Stomach (tissue), 9 donors: ENCODE results near the gene MAP3K5. TPM values are rescaled to one million over a fixed set of nuclear protein-coding genes. Genes with fewer than 3 reads are reported as not detected.

ENCODE experiments used
- DNase-seq, 2 donors: peaks; one replicate each; pipeline versions ENCODE4 v3.0.0 to v3.0.0-alpha.2; 2013 to 2019
- H3K27ac ChIP-seq, 5 donors: fragments of 200-600 bp in 4 of 5; sonication (generic) in 4 of 5; one replicate each; pipeline ENCODE4 v1.5.1; 2013 to 2019; ENCODE audit warnings: mild to moderate bottlenecking in 1 of 5, moderate library complexity in 1 of 5
- H3K27me3 ChIP-seq, 3 donors: fragments of 200-600 bp; sonication (generic); one replicate each; pipeline ENCODE4 v1.5.1; 2017 to 2019; ENCODE audit warnings: mixed run types in 1 of 3
- H3K36me3 ChIP-seq, 4 donors: fragments of 200-600 bp; sonication (generic); 1 replicate in 3 of 4; 2 replicates in 1 of 4; pipeline ENCODE4 v1.5.1; 2016 to 2019
- H3K4me1 ChIP-seq, 4 donors: fragments of 200-600 bp; sonication (generic); one replicate each; pipeline ENCODE4 v1.5.1; 2016 to 2019
- H3K4me3 ChIP-seq, 4 donors: fragments of 200-600 bp; sonication (generic) in 3 of 4; one replicate each; pipeline ENCODE4 v1.5.1; 2016 to 2019; ENCODE audit warnings: mild to moderate bottlenecking in 1 of 4
- H3K9me3 ChIP-seq, 4 donors: fragments of 200-600 bp; sonication (generic); one replicate each; pipeline ENCODE4 v1.5.1; 2016 to 2019
- CTCF ChIP-seq, 7 experiments: fragments of 450-650 bp in 4 of 7; fragments of 200-600 bp in 3 of 7; sonication (generic) in 3 of 7; IDR thresholded peaks; one replicate each; pipeline ENCODE4 v1.5.1; 2016 to 2019; ENCODE audit warnings: antibody characterized with exemption in 7 of 7, control low read depth in 2 of 7, mild to moderate bottlenecking in 1 of 7
- EP300 ChIP-seq: sonication (generic); formaldehyde crosslinking; IDR thresholded peaks from one replicate; pipeline ENCODE4 v1.6.1; 2017; ENCODE audit warnings: antibody characterized with exemption
- POLR2A ChIP-seq, 4 donors: fragments of 450-650 bp; IDR thresholded peaks; one replicate each; pipeline ENCODE4 v1.6.1; 2016; ENCODE audit warnings: antibody characterized with exemption in 4 of 4, control low read depth in 2 of 4, mild to moderate bottlenecking in 1 of 4, moderate library complexity in 1 of 4
- POLR2AphosphoS5 ChIP-seq, 3 donors: sonication (generic); formaldehyde crosslinking; IDR thresholded peaks; one replicate each; pipeline ENCODE4 v1.6.1; 2016; ENCODE audit warnings: antibody characterized with exemption in 3 of 3
- WGBS, 5 donors: extraction: QIAGEN DNeasy Blood & Tissue Kit in 3 of 5; methylation state at CpG; one replicate each; pipeline versions ENCODE4 v1.1.5 to v1.1.7; 2013 to 2018; 5-methylcytosine and 5-hydroxymethylcytosine counted together
- intact Hi-C: fragments of 100-400 bp; cut with DNase I; formaldehyde crosslinking; loops from one replicate; pipeline ENCODE4 v1.15.1; 2023; ENCODE audit warnings: low total_unique reads
- polyA plus RNA-seq, 3 donors: library from polyadenylated mRNA; stranded (reverse); fragments of 200-250 nt; gene quantifications; one replicate each; pipeline ENCODE4 v1.2.3, GENCODE V29; 2013
- total RNA-seq, 5 donors: library from RNA; depleted of rRNA; stranded (reverse); fragments of >200 nt; gene quantifications; one replicate each; pipeline versions ENCODE4 v1.1.0 to v1.2.3, GENCODE V29; 2014 to 2016
- donor health status: healthy with polysubstance abuse.
- donor health status: Bipolar disorder and iron deficiency.
- donor health status: healthy.

MAP3K5 gene
- total and polyA plus RNA-seq, 8 donors = 4.9 to 40.3 (median 23.6) TPM

- Histone ChIP-seq H3K9me3 (no peaks in the 10 kb centered on the region), H3K4me3 (no peak overlapping the region), H3K27ac (no peak overlapping the region), H3K36me3 (no peaks in the 10 kb centered on the region), H3K4me1 (peaks cover 14 to 40% (median 34%) of the 10 kb centered on the region in 4 donors), H3K27me3 (no peaks in the 10 kb centered on the region)
- 76 to 92% (median 83%) methylated on average over 1 of the region's 1 CpG for WGBS, 5 donors
- DNase-seq = no peak
- intact Hi-C loops = no loop called here
- TF ChIP-seq CTCF (IDR thresholded peaks at IDR 0.05) (no peak), POLR2AphosphoS5 (IDR thresholded peaks at IDR 0.05) (no peak), POLR2A (IDR thresholded peaks at IDR 0.05) (no peak), EP300 (no peak)
Observed at GRCh38 chr6:136734977-136735376, 57.3 kb downstream of the MAP3K5 start.

- intact Hi-C loops = no loop called here
- Histone ChIP-seq H3K4me3 (no peak overlapping the region), H3K4me1 (peaks cover 14 to 37% (median 22%) of the 10 kb centered on the region in 4 donors), H3K9me3 (no peaks in the 10 kb centered on the region), H3K36me3 (no peaks in the 10 kb centered on the region), H3K27ac (no peak overlapping the region), H3K27me3 (no peaks in the 10 kb centered on the region)
- DNase-seq = no peak
- 91 to 97% (median 95%) methylated on average over 3 of the region's 3 CpGs for WGBS, 5 donors
- TF ChIP-seq CTCF (IDR thresholded peaks at IDR 0.05) (no peak), POLR2AphosphoS5 (IDR thresholded peaks at IDR 0.05) (no peak), EP300 (no peak), POLR2A (IDR thresholded peaks at IDR 0.05) (no peak)
Observed at GRCh38 chr6:136732889-136733288, 59.4 kb downstream of the MAP3K5 start.

GRCh38 chr6:136729832-136730231, 62.4 kb downstream of the MAP3K5 start:
- no peak overlapping the region for H3K27ac ChIP-seq
- intact Hi-C loops = no loop called here
- H3K36me3 ChIP-seq = no peaks in the 10 kb centered on the region
- TF ChIP-seq CTCF (IDR thresholded peaks at IDR 0.05) (no peak), POLR2AphosphoS5 (IDR thresholded peaks at IDR 0.05) (no peak), POLR2A (IDR thresholded peaks at IDR 0.05) (no peak), EP300 (no peak)
- no peaks in the 10 kb centered on the region for H3K9me3 ChIP-seq
- H3K27me3 ChIP-seq = no peaks in the 10 kb centered on the region
- peaks cover 5 to 29% (median 18%) of the 10 kb centered on the region in 4 donors for H3K4me1 ChIP-seq
- 81 to 87% (median 84%) methylated on average over 5 of the region's 5 CpGs for WGBS, 5 donors
- DNase-seq = no peak
- no peak overlapping the region for H3K4me3 ChIP-seq

GRCh38 chr6:136728976-136729515, 63.2 kb downstream of the MAP3K5 start:
- H3K27ac ChIP-seq = peak overlapping the region in 2 of 5 donors; percentile 25 to 27
- TF ChIP-seq EP300 (no peak), POLR2AphosphoS5 (IDR thresholded peaks at IDR 0.05) (no peak), POLR2A (IDR thresholded peaks at IDR 0.05) (no peak), CTCF (IDR thresholded peaks at IDR 0.05) (no peak)
- WGBS, 5 donors = 87 to 93% (median 93%) methylated on average over 4 of the region's 4 CpGs
- intact Hi-C loops = no loop called here
- H3K9me3 ChIP-seq = no peaks in the 10 kb centered on the region
- H3K27me3 ChIP-seq = no peaks in the 10 kb centered on the region
- DNase-seq = no peak
- H3K36me3 ChIP-seq = no peaks in the 10 kb centered on the region
- no peak overlapping the region for H3K4me3 ChIP-seq
- peaks cover 5 to 32% (median 20%) of the 10 kb centered on the region in 4 donors for H3K4me1 ChIP-seq
